HG02981 (cell line): ENCODE data around the gene GNLY.
A peak's percentile ranks its signal among the peaks of the same experiment; 100 is the strongest.
"Not testable (repeated sequence)": the region's sequence is repeated elsewhere in the genome, so short reads cannot be mapped to it uniquely, and the experiment has no call there.

Experiments
- ATAC-seq: cut with Tn5 transposase; IDR thresholded peaks from one replicate; pipeline ENCODE4 v1.9.1; 2021; ENCODE audit warnings: mild to moderate bottlenecking, moderate library complexity; ENCODE audit not compliant: unreplicated experiment

The GNLY gene

DNA sequence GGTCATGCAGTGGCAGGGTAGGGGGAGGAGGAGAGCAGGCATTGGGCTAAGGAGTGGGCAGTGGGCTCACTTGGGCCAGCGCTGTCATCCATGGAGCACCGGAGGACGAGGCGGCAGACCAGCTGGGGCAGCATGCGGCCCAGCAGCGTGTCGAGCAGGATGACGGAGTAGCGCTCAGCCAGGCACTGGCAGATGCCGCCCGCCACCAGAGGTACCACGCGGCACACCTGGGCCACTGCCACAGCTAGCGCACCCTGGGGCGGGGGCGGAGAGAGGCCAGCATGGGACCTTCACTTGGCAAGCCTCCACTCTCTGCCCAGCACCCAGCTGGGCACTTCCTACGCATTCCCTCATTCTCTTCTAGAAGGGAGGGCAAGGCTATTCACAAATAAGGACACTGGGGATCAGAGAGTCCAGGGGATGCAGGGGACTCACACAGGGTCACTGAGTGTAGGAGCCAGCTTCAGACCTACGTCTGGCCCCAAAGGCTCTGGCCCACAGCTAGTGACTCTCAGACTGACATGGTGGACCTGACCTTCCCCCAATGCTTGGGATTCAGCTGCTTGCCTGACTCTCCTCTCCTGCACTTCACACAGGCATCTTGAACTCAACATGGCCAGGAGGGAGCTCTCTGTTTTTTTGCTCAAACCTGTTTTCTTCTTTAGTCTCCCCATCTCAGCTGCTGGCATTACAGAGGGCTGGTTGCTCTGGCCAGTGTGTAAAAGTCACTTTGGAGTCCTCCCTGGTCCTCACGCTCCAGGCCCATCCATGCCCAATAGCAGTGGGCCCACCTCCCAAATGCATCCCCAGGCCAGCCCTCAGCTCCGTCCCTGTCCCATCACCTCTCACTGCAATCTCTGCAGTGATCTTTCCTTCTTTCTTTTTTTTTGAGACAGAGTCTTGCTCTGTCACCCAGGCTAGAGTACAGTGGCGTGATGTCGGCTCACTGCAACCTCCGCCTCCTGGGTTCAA is 30.3 kb upstream of the GNLY start:
- no peak for ATAC-seq

DNA sequence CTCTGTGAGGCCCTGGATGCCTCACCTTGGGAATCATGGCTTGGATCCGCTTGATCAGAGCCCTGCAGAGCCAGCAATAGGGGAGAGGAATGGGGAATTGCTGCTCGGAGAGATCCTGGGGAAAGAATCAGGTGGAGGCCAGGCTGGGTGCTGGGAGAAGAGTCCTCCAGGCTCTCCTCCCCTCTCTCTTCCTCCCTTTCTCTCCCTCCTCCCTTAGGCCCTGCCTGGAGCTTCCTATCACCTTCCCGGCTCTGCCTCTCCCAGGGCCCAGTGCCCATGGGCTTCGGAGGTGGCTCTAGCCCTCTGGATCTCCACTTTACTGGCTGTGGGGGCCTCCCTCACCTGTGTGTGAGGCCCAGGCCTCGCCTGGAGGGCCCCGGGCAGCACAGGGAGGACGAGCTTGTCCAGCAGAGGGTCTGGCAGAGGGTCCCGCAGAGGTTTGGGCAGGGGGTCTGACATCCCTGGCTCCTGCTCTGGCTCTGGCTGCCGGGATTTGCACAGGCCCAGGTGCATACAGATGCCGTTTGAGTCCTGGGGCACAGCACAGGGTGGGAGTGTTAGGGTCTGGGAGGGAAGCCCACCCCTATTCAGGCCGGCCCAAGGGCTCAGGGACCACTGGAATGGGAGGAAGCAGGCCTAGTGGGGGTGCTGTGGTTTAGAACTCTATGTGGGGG is 28.8 kb upstream of the GNLY start:
- ATAC-seq = no peak

DNA sequence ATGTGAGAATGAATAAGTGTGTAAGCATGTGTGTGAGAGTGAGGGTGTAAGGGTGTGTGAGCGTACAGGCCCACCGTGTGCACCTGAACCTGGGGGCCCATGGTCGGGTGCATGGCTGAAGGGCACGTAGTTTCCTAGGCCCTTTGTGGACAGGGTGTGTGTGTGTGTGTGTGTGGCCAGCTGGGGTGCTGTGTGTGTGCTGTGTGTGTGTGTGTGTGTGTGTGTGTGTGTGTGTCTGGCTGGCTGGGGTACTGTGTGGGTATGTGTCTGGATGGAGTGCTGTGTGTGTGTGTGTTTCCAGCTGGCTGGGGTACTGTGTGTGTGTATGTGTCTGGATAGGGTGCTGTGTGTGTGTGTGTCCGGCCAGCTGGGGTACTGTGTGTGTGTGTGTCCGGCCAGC is 28.1 kb upstream of the GNLY start:
- ATAC-seq = no peak

DNA sequence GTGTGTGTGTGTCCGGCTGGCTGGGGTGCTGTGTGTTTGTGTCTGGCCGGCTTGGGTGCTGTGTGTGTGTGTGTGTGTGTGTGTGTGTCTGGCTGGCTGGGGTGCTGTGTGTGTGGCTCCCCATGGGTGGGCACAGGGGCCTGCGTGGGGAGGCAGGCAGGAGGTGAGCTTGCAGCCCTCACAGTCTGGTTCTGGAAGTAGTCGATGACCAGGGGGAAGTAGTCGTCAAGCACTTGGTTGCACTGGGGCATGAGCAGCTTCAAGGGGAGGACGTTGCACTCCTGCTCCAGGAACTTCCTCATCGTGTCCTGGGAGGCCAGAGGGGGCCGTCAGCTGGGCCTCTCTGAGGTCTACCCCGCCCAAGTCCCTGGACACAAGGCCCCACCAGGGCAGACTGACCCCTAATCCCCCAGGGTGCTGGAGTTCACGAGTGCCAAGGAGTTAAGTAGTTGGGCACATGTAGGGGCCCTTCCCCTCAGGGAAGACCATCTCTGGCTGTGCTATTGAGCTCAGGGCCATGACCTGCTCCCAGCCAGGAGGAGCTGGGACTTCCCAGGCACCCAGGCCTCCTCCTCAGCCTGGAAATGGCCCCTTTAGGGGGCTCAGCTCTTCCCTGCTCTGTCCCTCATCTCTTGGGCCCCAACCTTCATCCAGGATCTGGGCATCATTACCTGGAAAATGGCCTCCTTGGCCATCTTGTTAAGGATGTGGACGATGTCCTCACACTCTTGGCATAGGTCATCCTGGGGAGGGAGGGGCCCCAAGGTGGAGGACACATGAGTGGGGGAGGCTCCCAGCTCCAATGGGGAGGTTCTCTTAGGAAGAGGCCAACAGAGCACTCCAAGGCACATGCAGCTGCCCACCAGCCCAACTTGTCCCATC is 27.5 kb upstream of the GNLY start:
- no peak for ATAC-seq

DNA sequence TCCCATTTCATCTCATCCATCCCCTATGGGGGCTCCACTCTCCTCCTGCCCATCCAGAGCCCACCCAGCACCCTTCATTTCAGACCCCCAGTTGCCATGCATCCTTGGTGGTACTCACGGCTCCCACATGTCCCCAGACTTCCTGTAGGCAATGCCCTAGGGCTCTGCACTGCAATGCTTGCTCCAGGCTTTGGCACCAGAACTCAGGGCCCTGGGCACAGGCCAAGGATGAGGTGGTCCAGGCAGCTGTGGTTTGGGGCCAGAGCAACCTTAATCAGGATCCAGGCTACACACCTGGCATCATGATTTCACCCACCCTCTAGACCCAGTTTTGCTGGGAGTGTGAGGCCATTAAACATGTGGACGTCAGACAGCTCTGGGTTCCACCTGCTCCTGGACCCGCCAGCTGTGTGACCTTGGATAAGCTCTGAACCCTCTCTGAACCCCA is 26.6 kb upstream of the GNLY start:
- ATAC-seq = no peak

DNA sequence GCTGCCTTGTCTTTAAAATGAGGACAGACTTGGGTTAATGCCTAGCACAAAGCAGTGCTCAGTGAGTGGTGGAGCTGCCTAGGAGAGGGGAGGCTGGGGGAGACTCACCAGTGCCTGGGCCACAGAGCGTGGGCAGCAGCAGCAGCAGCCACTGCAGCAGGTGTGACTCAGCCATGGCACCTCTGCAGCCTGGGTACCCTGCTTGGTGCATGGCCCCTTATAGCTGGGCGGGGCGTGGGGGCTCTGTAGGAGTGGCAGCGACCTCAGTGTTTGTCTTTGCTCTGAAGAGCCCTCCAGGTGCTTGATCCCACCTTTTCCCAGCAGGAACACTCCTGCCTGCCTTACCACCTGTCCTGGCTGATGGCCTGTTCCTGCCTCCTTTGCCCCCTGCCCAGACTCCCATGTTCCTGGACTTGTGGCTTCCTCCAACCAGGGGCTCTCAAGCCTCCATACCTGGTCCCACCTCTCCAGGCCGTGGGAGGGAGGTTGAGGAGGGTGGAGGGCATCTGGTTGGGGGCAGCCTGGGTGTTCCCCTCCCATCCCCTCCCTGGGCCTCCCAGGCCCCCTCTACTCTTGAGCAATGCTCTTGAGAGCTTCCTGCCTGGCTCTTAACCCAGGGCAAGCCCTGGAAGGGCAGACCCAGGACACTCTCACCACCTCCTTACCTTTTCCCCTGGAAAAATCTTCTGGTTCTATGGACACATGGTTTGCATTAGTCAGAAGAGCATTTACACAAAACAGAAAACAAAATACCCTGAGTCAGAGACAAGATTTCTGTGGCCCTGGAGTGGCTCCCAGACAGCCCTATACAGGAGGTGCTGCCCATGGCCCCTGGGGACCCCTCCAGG is 25.9 kb upstream of the GNLY start, which contains the start of gene SFTPB:
Gene SFTPB (minus strand): TSS at position 191 of the 848 bp plus-strand sequence. CDS start 16 bp downstream, at position 175.
- ATAC-seq = no peak

DNA sequence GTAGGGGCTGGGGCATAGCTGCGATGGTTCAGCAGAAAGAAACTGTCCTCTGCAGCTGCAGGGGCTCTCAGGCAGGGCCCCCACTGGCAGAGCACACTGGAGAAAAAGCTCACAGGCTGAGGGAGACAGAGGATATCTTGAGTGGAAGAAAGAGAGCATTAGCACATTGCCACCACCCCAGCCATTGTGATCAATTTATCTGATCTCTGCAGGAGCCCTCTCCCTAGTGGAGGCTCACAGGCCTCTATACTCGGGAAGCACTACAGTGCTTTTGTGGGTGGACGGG is 25.4 kb upstream of the GNLY start:
- ATAC-seq = no peak

DNA sequence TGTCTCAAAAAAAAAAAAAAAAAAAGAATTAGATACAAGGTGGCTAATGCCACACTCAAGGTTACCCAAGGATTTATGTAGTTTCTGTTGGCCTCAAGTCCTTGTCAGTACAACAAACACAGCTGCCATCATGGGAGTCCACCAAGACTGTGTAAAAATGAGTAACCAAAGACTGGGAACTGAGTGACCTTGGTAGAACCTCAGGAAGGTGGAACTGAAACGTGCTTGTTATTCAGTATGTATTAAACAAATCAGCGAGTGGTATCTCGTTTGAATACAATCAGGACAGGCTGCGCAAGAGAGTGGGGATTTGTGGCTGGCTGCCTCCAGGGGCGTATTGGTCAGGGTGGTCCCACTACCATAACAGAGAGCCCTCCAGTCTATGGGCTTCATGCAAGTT is 24.6 kb upstream of the GNLY start:
- peak; percentile 91 for ATAC-seq

DNA sequence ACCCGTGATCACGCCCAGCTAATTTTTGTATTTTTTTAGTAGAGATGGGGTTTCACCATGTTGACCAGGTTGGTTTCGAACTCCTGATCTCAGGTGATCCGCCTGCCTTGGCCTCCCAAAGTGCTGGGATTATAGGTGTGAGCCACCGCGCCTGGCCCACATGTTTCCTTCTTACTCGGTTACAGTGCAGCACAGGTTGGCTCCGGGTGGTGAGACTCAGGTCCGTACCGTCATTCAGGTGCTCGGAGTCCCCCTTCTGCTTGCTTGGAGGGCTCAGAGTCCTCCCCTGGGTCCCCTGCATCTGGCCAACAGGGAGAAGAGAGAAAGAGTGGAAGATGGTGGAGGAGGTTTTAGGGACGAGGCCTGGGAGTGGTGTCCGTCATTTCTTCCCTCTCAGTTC is 23.7 kb upstream of the GNLY start:
- ATAC-seq = not testable (repeated sequence)

DNA sequence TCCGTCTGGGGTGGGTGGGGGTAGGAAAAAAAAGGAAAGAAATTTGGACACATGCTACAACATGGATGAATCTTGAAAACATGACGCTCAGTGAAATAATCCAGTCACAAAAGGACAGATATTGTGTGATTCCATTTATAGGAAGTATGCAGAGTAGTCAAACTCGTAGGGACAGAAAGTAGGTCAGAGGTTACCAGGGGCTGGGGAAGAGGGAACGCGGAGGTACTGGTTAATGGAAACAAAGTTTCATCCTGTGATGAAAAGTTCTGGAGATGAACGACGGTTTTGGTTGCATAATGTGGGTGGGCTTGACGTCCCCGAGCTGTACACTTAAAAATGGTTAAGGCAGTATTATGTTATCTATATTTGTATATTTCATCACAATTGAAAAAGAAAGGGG is 21.7 kb upstream of the GNLY start:
- no peak for ATAC-seq

DNA sequence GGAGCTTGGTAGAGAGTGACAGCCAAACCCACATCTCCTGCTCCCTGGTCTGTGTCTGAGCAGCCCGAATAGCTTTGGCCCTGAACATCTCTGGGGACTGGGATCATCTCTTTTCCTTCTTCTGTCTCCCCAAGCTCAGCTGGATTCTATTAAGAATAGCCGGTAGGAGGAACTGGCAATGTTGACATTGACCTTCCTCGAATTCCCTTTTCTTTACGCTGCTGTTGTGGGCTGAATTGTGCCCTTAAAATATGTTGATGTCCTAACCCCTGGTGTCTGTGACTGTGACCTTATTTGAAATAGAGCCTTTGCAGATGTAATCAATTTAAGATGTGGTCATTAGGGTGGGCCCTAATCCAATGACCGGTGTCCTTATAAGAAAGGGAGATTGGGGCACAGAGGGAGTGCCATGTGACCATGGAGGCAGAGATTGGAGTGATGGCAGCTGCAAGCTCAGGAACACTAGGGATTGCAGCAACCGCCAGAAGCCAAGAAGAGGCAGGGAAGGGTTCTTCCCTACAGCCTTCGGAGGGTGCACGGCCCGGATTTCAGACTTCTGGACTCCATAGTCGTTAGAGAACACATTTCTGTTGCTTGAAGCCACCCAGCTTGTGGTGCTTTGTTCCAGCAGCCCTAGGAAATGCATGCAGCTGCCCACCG is 20.3 kb upstream of the GNLY start:
- no peak for ATAC-seq

DNA sequence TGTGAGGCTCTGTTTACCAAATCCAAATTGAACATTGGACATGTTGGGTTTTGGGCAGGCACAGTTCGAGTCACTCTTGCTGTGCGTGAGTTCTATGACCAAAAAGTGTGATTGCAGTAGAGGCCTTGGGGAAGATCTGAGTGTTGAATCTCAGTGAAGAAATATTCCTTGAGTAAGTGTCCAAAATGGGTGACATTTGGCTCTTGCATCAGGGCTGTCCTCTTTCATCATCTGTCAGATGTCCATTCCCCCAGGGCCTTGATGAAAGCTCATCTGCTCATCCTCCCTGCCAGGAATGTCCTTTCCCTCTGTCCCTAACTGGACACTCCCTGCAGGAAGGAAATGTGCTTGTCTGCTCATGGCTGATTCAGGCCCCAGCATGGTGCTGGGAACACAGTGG is 19.7 kb upstream of the GNLY start:
- no peak for ATAC-seq

DNA sequence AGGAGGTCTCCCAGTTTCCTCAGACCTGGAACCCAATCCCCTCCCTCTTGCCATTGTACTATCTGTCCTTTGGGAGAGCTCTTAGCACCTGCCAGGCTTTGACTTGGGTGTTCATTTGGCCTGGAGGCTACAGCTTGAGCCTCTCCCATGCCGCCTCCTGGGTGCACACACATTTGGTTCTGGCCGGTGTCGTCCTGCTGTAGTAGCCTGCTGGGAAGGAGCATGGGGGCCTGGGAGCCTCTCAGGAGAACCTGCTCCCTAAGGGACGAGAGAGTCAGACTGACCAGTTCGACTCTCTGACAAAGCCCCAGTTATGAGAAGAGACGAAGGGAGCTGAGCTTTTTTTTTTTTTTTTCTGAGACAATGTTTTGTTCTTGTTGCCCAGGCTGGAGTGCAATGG is 18.7 kb upstream of the GNLY start:
- no peak for ATAC-seq

DNA sequence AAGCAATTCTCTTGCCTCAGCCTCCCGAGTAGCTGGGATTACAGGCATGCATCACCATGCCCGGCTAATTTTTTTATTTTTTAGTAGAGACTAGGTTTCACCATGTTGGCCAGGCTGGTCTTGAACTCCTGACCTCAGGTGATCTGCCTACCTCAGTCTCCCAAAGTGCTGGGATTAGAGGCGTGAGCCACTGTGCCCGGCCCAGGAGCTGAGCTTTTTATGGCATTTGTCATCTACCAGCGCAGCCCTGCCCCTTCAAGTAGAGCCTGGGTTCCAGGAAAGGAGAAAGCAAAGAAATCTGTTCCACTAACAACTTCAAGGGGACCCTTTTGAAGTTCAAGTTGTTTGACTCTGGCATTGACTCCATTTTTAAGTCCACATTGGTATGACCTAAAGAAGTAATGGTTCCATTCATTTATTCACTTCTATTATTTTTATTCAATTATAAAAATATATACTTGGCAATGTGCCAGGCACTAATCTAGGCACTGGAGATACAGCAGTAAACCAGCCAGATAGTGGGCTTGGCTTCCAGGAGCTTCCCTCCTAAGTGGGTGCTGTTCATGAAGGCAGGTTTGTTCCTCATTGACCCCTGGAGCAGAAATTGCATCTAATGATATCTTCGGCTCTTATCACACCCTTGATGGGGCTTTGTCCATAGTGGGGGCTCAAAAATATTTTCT is 18.2 kb upstream of the GNLY start:
- ATAC-seq = no peak

DNA sequence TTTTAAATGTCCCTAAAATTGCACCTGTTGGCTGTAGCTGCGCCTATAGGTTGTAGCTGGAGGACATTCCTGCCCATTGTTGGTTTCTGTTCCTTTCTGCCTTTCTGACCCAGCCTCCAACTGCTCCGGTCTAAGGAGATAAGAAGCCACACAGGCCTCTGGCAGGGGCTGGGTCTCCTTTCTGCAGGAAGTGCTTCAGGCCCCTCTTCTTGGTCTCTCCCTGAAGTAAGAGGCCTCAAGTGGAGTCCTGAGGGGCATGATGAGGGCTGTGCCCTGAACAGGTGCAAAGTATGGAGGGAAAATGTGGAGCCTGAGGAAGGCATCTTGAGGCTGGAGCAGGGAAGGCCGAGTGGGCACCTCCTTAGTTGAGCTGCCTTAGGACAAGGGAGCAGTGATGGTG is 15.8 kb upstream of the GNLY start:
- no peak for ATAC-seq

DNA sequence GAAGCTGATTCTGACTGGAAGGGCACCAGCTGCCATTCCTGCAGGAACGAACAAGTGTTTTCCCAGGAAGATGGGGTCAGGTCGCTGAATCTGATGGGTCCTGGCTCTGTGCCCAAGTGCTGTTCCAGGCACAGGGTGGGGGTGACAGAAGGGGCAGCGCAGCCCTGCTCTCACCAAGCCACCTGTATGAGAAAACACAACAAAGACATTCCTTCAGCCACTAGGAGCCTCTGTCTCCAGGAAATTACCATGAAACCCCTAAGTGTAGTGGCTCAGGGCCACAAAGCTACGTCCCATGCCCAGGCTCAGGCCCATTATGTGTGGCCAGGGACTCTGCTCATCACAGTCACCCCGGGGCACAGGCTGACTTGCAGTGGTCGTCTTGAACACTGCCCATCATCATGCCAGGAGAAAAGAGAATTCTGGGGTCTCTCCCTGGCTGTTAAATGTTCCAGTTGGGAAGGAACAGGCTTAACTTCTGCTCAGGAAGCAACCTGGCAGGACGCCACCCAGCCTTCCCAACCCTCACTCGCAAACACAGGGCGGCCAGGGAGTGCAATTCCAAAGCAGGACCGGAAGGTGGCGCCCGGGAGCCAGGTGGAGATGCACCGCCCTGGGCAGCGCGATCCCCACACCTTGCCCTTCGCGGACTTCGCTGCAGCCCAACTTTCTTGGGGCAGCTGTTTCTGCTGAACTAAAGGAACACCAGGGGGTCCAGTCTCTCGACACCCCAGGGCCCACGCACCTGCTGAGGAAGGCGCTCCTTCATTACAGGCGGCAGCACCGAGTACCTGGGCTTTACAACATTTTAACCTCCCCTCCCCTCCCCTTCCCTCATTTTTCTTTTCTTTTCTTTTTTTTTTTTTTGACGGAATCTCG is 15.1 kb upstream of the GNLY start:
- no peak for ATAC-seq

DNA sequence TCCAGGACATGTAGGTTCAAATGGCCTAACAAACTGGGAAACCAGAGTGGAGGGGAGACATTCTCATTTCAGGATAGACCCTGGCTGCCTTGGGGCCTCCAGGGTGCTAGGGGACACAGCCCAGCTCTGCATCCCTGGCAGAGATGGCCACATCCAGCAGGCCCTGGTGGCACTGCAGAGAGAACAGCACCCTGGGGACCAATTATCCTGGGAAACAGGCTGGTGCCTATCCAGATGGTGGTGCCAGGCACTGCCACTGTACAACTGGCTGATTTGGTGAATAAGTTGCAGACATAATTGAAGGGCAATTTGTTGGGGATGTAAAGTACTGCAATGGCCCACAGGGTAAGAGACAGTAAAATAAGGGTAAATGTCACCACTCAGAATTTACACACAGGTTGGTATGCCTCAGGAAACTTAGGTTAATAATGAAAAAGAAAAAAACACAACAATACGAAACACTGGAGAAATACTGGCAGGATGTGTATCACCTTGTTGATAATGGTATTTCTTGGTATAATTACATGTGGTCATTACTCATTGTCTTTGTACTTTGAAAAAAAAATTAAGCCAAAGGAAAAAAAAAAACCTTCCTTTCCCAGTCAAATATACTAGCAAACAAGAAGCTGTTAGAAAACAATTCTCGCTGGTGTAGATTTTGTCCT is 13.3 kb upstream of the GNLY start:
- no peak for ATAC-seq

DNA sequence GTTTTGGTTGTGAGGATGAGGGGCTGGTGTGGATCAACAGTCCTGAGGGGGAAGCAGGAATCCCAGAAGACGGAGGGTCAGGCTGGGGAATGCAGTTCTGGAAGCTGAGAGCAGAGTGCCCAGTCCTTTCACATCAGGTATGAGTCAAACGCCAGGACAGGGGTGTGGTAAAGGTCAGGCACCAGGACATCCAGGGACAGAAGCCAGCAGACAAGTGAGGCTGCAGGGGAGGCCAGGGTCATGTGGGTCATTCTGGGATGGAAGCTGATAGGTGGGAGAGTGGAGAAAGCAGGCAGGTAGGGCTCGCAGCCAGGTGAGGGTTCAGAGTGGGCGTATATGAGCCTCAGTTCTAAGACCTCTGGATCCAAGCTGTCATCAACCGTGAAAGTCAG is 12.8 kb upstream of the GNLY start:
- no peak for ATAC-seq
